HG03571 (cell line): ENCODE data around the gene SLC38A11.
"Not testable (repeated sequence)": the region's sequence is repeated elsewhere in the genome, so short reads cannot be mapped to it uniquely, and the experiment has no call there.

Source experiments
- ATAC-seq: cut with Tn5 transposase; IDR thresholded peaks from one replicate; pipeline ENCODE4 v1.9.1; 2021; ENCODE audit not compliant: unreplicated experiment

The SLC38A11 gene

GRCh38 chr2:164881524-164881923, 73.8 kb downstream of the SLC38A11 start:
- no peak for ATAC-seq

DNA sequence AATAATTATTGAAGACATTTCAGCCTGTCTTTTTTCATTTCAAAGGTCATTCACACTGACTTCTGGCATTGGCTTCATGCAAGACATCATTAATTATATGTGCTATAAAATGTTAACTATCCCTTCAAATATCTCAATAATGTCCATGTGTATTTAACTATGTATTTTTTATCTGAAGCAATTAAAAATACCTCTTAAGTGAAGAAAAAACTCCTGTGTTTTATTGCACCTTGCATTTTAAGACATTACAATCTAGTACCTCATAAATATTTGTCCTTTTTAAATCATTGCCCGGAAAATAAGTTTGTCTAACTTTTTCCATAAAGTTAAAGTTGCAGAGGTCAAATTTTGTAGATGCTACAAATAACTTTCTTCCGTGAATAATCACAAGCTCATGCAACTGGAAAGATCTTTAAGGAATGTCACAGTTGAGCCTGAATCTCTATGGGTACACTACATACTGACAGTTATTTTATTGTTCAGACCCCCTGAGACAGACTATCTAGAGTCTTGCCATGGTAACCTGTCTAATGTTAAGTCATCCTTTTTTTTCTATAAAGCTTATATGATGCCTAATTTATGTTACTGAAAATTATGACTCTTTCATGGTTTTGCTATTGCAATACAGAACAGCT, 75.3 kb downstream of the SLC38A11 start:
- ATAC-seq, result no peak

GRCh38 chr2:164877927-164878326, 77.4 kb downstream of the SLC38A11 start:
- no peak for ATAC-seq

DNA sequence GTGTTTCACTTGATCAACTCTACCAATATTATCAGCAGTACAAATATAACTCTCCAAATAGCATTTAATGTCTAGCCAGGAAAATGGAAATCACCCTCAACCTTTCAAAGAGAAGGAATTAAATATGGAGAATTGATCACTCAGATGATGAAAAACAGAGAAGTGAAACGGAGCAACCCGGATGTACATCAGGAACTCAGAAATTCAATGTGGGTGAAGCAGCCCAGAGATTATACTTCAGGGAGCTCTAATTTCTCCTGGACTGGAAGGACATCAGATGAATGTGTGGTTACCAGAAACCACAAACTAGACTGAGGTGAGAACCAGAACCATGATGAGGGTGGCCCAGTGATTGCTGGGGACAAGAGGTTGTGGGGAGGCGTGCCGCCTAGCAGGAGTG, 78.2 kb downstream of the SLC38A11 start:
- ATAC-seq, result no peak

- no peak for ATAC-seq
These were observed 79.8 kb downstream of the SLC38A11 start for GRCh38 chr2:164875334-164876205.

DNA sequence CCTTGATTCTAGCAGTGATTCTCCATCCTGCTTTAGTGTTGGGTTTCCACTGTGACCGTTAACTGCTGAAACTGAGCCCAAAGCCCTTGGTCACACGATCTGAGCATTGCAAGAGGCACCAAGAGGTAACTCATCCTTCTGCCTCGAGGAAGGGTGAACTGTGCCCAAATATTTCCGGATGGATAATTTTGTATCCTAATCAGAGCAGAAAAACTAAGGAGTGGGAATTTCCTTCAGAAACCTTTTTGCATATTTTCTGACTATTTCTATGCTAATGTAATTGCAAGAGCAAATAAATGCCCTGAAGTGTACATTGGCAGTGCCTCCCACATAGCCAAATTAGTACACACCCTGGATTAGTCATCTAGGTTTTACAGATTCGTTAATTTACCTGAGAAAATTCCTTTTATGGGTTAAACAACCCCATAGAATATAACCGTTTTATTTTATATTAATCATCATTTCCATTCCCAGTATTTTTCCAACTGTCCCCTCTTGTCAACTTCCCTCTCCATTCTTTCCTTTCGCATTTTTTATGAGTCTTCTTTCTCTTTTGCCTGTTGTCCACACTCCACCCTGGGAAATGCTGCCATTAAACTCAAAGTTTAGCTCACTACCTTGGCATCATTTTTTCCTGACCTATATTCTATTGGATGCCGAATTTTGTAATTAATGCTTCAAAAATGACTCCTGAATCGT, 82.0 kb downstream of the SLC38A11 start:
- no peak for ATAC-seq

GRCh38 chr2:164871404-164871803, 83.9 kb downstream of the SLC38A11 start:
- no peak for ATAC-seq

DNA sequence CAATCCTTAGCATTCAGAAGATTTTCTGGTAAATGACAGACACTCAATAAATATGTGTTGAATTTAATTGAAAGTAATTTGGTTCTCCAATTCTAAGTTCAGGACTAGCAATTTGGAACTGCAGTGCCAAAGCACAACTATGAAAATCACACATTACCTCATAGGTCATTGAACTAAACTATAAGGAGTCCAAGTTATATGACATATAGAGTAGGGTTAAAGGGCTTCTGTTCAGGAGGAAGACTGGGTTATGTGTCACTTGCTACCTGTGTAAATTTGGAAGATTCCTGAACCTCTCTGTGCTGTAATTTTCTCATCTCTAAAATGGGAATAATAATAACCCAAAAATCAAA, 85.9 kb downstream of the SLC38A11 start:
- ATAC-seq, result no peak

GRCh38 chr2:164868563-164869419, 86.5 kb downstream of the SLC38A11 start:
- no peak for ATAC-seq

GRCh38 chr2:164867779-164868397, 87.4 kb downstream of the SLC38A11 start:
- no peak for ATAC-seq

DNA sequence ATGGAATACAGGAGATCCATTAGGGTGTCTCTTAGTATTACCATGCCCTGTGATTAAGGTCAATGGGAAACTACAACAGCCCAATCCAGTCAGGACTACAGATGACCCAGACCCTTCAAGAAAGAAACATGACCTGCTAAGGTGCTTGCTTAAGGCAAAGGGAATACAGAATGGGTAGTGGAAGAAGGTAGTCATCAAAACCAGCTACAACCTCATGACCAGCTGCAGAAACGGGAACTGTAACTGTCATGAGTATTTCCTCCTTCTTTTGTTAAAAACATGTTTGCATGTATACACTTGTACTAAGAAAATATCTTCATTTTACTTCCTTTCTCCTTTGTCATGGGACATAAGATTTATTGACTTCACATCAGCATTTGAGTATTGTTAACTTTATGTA, 88.9 kb downstream of the SLC38A11 start:
- ATAC-seq, result not testable (repeated sequence)

GRCh38 chr2:164860694-164861042, 94.7 kb downstream of the SLC38A11 start:
- ATAC-seq, result no peak

- ATAC-seq, result not testable (repeated sequence)
These were observed 95.2 kb downstream of the SLC38A11 start for GRCh38 chr2:164859906-164860693.

DNA sequence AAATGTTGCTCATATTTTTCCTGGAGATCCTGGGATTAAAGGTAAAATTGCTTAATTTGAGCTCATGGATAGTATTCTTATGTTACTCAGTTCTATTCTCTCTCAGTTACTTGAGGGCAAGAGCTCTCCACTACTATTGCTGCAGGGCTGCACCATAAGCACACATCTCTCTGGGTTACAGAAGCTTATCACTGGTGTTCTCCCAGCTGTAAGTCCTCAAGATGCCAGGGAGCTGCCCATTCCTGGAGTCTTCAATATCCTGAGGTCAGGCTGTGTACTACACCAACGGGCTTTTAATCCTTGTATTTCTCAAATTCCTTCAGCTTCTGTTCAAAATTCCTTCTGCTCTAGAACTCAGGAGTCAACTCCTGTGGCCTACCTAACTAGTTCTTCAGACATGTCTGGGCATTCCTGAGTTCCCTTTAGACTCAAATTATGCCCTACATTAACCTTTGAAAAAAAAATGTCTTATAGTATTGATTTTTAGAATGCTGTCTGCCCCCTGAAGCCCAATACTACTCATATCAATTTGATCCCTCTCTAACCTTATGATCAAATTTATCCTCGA, 96.0 kb downstream of the SLC38A11 start:
- no peak for ATAC-seq

- ATAC-seq, result no peak
These were observed 103.2 kb downstream of the SLC38A11 start for GRCh38 chr2:164852086-164852485.

DNA sequence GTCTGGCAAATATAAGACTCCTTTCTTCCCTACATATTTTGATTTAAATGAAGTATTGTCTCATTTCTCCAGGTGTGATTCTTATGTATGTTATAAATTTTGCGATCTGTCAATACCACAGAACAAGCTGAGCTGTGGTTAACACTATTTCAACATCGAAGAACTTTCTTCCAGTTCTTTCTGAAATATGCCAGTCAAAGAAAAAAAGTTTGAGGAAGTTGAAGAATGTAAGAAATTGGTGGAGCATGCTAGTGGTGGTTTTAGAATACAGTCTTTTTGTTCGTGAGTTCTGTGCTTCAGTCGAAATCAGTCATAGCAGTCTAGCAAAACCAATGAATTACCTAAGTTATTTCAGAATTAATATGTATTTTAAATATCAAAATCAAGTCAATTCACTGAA, 105.1 kb downstream of the SLC38A11 start:
- ATAC-seq, result no peak

GRCh38 chr2:164849506-164849905, 105.8 kb downstream of the SLC38A11 start:
- ATAC-seq, result no peak

GRCh38 chr2:164847981-164848741, 107.2 kb downstream of the SLC38A11 start:
- ATAC-seq, result no peak

DNA sequence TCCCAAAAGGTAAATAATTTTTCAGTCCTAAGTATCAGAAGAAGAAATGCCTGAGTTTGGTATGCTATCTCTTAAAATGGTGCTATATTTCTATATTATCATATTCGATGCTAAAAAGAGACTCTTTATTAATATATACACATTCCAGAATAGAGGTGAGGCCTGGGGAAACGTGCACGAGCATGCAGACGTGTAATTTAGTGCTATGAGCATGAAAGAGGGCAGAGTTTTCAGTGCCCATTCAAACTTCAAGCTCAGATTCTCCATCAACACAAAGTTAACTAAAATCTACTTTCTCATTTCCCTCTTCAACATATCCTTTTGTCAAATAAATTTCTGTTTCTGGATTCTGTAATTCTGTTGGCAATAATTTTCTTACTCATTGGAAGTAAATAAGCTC, 108.0 kb downstream of the SLC38A11 start:
- ATAC-seq, result no peak
